ENCODE results near the gene NHLRC3. TPM values are rescaled to one million over a fixed set of nuclear protein-coding genes. Genes with fewer than 3 reads are reported as not detected.

Gene NHLRC3
- total and polyA plus RNA-seq, 2 of the 8 experiments (the other 6 are each of a cell fraction or from before 2014, with no cell fraction given): 13.1 to 16.9 TPM

GRCh38 chr13:38993381-38993780 is 44.9 kb upstream of the NHLRC3 start (continued):
- TF ChIP-seq EGR1 (IDR thresholded peaks at IDR 0.05; ENCODE audit: borderline replicate concordance, low read depth, low read length): no peak
- TF ChIP-seq BRCA1 (IDR thresholded peaks at IDR 0.05; ENCODE audit: low read depth, low read length): no peak
- no peak for TF ChIP-seq TAF7 (optimal IDR thresholded peaks at IDR 0.05; ENCODE audit: borderline replicate concordance, low read depth, low read length)
- no peak for TF ChIP-seq FOSL1 (IDR thresholded peaks at IDR 0.05; ENCODE audit: insufficient read depth, low read depth, low read length)
- TF ChIP-seq JUN (IDR thresholded peaks at IDR 0.05; ENCODE audit: low read depth, low read length): no peak
